MV-4-11 (cell line): ENCODE results near the gene MTOR.
A peak's percentile ranks its signal among the peaks of the same experiment; 100 is the strongest.
"Not testable (repeated sequence)": the region's sequence is repeated elsewhere in the genome, so short reads cannot be mapped to it uniquely, and the experiment has no call there.

ENCODE experiments used
- DNase-seq: peaks from one replicate; lab custom pipeline; 2025; lab: John Stamatoyannopoulos, UW

The MTOR gene

GRCh38 chr1:11262171-11263049, at the start of gene MTOR:
Gene MTOR (minus strand): TSS chr1:11262551. CDS start chr1:11259409, 3,142 bp downstream.
- peak; percentile 100 for DNase-seq

GRCh38 chr1:11309385-11309784, 47.0 kb upstream of the MTOR start:
- no peak for DNase-seq

GRCh38 chr1:11308699-11309224, 46.4 kb upstream of the MTOR start:
- DNase-seq = no peak

GRCh38 chr1:11307852-11308251, 45.5 kb upstream of the MTOR start:
- DNase-seq = no peak

GRCh38 chr1:11305516-11305915, 43.2 kb upstream of the MTOR start:
- DNase-seq = not testable (repeated sequence)

- no peak for DNase-seq
Observed at GRCh38 chr1:11302366-11302765, 40.0 kb upstream of the MTOR start.

GRCh38 chr1:11301601-11302000, 39.2 kb upstream of the MTOR start:
- DNase-seq = no peak

- no peak for DNase-seq
Observed at GRCh38 chr1:11299225-11299574, 36.8 kb upstream of the MTOR start.

GRCh38 chr1:11298390-11299224, 36.3 kb upstream of the MTOR start:
- DNase-seq = no peak

GRCh38 chr1:11297774-11298173, 35.4 kb upstream of the MTOR start:
- not testable (repeated sequence) for DNase-seq

- DNase-seq = no peak
Observed at GRCh38 chr1:11295905-11296304, 33.6 kb upstream of the MTOR start.

GRCh38 chr1:11294951-11295350, 32.6 kb upstream of the MTOR start:
- DNase-seq = no peak

GRCh38 chr1:11293856-11294255, 31.5 kb upstream of the MTOR start:
- DNase-seq = no peak

GRCh38 chr1:11291049-11291448, 28.7 kb upstream of the MTOR start:
- no peak for DNase-seq

- DNase-seq = no peak
Observed at GRCh38 chr1:11289064-11289463, 26.7 kb upstream of the MTOR start.

- DNase-seq = no peak
Observed at GRCh38 chr1:11286735-11287410, 24.5 kb upstream of the MTOR start.

GRCh38 chr1:11285883-11286734, 23.8 kb upstream of the MTOR start:
- DNase-seq = no peak

GRCh38 chr1:11284784-11285183, 22.4 kb upstream of the MTOR start:
- DNase-seq = no peak

- DNase-seq = no peak
Observed at GRCh38 chr1:11283151-11283550, 20.8 kb upstream of the MTOR start.

- DNase-seq = no peak
Observed at GRCh38 chr1:11281518-11282331, 19.4 kb upstream of the MTOR start.
